GM21529 (cell line): Measurements from ENCODE around the gene ELOVL5.
"Not testable (repeated sequence)": the region's sequence is repeated elsewhere in the genome, so short reads cannot be mapped to it uniquely, and the experiment has no call there.

ENCODE experiments used
- ATAC-seq: cut with Tn5 transposase; IDR thresholded peaks from one replicate; pipeline ENCODE4 v1.9.1; 2021; ENCODE audit not compliant: unreplicated experiment

The ELOVL5 gene

GRCh38 chr6:53348371-53349208, at the start of gene ELOVL5:
ELOVL5 (minus strand) TSS chr6:53348950; CDS start chr6:53295699, 53,251 bp downstream.
- peak; percentile 71 for ATAC-seq

DNA sequence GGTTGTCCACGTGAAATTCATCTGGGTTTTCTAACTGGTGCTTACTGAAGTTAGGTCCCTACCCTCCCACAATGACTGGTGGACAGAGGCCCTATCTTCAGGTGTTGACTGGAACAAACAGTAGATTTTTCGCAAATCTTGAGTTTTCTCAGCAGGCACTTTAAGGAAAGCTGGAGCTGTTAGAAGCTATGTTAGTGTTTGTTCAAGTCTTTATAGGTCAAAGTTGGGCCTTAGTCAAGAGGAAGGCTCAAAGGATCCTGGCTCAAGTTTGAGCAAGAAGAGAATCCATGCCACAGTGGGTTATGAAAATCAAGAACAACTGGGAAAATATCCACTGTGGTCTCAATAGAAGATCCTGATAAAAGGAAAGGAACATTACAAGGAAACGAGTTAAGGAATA, 48.5 kb upstream of the ELOVL5 start:
- no peak for ATAC-seq

- ATAC-seq: no peak
These were observed 47.2 kb upstream of the ELOVL5 start for GRCh38 chr6:53395986-53396385.

DNA sequence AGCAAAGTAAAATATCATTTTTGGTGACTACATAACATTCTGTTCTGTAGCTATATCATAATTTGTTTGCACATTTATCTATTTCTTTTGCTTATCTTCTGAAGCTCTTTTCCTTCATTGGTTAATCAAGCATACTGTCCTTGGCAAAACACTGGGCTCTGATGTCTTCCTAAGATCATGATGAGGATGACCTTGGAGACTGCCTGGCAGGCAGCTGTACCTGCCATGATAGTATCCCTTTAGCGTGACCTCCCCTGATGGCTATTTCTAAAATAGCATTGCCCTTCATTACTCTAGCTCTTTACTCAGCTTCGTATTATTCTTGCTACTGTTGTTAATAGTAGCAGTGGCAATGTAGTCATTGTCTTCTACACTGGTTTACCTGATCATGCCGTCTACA, 46.0 kb upstream of the ELOVL5 start:
- no peak for ATAC-seq

- ATAC-seq: no peak
These were observed 42.4 kb upstream of the ELOVL5 start for GRCh38 chr6:53391170-53391569.

- ATAC-seq: no peak
These were observed 41.3 kb upstream of the ELOVL5 start for GRCh38 chr6:53390010-53390409.

DNA sequence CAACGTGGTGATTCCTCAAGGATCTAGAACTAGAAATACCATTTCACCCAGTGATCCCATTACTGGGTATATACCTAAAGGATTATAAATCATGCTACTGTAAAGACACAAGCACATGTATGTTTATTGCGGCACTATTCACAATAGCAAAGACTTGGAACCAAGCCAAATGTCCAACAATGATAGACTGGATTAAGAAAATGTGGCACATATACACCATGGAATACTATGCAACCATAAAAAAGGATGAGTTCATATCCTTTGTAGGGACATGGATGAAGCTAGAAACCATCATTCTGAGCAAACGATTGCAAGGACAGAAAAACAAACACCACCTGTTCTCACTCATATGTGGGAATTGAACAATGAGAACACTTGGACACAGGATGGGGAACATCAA, 39.9 kb upstream of the ELOVL5 start:
- not testable (repeated sequence) for ATAC-seq

GRCh38 chr6:53382421-53382820, 33.7 kb upstream of the ELOVL5 start:
- no peak for ATAC-seq

DNA sequence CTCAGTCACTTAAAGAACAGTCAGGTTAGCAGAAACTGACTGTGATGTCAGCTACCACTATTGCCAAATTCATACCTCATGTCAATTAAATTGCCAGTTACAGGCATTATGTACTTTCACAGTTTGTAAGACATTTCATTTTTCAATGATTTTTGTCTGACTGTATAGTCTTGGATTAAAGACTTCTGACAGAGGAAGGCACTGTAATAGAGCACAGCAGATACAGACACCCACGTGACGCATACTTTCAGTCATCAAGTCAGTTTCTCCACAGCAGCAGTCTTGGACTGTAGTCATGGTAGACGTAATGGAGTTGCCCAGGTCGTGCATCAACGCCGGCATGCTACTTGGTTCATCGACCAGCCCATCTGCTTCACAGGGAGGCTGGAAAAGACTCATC, 29.5 kb upstream of the ELOVL5 start:
- ATAC-seq: no peak

DNA sequence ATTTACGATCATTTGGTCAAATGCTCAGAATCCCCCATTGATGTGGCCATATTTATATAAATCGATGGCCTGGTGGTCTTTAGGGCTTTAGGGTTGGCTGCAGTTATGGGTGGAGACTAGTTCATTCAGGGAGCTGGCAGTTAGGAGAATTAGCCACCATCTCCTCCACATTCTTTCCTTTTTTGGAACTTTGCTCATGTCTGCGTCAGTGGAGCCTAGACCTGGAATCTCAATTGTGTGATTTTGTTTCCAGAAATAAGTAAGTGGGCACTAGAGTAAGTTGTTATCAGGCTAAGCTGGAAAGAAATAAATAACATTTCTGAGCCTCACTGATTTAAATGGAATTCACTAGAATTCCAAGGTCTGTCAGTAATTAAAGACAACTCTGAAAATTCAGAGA, 29.0 kb upstream of the ELOVL5 start:
- no peak for ATAC-seq

- no peak for ATAC-seq
These were observed 28.5 kb upstream of the ELOVL5 start for GRCh38 chr6:53377289-53377688.

DNA sequence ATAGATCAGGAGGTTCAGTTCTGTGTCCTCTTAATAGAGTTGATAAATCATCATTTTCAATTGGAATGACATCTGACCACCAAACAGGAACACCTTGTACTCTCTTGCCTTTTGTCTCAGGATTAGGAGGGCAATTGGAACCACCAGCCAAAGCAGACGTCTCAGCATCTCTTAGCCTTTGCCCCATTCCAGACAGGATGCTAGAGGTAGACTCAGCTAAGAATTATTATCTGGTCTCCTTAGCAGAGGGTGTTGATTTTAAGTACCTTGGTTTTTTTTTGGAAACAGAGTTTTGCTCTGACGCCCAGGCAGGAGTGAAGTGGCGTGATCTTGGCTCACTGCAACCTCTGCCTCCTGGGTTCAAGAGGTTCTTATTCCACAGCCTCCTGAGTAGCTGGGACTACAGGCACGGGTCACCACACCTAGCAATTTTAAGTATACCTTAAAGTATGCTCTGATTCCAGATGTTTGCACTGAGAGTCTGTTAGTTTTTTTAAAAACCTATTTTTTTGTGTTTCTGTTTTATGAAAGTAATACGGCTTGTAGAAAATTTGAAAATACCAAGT, 28.0 kb upstream of the ELOVL5 start:
- no peak for ATAC-seq

- ATAC-seq: no peak
These were observed 27.1 kb upstream of the ELOVL5 start for GRCh38 chr6:53375847-53376246.

DNA sequence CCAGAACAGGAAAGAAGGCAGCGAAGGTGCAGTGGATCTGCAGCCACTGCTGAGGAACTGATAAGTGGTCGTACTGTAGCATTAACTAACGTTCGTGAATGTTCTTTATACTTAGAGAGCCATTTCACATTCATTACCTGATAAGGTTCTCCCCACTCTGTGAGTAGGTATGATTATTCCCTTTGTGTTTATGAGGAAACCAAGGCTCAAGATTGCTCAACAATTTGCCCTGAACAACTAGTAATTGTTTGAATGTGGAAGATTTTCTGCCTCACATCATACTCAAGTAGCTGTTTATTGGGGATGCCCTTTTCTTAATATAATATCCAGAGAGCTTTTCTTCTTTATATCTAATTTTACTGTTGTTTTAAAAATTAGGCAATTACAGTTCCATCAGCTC, 24.9 kb upstream of the ELOVL5 start:
- ATAC-seq: no peak

DNA sequence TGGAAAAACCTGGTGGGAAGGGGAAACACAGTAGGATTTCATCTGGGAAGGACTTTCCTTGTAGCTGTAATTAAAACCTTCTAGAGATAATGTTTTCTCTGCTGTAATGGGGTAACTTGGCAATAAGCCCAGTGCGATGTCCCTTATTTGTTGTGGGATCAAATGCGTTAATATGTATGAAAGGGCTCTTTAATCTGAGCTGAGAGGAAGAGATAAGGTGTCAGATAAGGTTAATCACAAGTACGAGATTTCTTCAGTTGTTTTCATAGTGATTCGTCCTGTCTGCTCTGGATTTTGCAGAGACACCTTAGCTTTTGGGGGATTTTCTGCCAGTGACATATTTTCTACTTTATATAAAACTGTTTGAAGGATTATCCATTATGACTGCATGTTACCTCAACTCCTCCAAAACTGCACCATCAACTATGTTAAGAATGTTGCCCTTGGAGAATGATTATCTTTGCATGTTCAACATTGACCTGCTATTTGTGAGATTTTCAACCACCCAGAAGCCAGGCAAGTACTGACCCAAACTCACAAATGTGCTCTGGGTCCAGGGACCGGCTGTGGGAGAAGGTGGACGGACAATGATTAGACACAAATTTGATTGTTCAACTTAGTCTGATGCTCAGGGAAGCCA, 21.2 kb upstream of the ELOVL5 start:
- ATAC-seq: no peak

- ATAC-seq: no peak
These were observed 20.3 kb upstream of the ELOVL5 start for GRCh38 chr6:53369051-53369450.

DNA sequence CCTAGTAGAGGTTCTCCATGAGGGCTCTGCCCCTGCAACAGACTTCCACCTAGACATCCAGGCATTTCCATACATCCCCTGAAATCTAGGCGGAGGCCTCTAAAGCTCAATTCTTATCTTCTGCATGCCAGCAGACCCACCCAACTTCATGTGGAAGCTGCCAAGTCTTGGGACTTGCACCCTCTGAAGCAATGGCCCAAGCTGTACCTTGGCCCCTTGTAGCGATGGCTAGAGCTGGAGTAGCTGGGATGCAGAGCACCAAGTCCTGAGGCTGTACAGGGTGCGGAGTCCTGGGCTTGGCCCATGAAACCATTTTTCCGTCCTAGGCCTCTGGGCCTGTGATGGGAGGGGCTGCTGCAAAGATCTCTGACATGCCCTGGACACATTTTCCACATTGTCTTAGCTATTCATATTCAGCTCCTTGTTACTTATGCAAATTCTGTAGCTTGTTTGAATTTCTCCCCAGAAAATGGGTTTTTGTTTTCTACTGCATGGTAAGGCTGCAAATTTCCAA, 17.4 kb upstream of the ELOVL5 start:
- ATAC-seq: no peak

DNA sequence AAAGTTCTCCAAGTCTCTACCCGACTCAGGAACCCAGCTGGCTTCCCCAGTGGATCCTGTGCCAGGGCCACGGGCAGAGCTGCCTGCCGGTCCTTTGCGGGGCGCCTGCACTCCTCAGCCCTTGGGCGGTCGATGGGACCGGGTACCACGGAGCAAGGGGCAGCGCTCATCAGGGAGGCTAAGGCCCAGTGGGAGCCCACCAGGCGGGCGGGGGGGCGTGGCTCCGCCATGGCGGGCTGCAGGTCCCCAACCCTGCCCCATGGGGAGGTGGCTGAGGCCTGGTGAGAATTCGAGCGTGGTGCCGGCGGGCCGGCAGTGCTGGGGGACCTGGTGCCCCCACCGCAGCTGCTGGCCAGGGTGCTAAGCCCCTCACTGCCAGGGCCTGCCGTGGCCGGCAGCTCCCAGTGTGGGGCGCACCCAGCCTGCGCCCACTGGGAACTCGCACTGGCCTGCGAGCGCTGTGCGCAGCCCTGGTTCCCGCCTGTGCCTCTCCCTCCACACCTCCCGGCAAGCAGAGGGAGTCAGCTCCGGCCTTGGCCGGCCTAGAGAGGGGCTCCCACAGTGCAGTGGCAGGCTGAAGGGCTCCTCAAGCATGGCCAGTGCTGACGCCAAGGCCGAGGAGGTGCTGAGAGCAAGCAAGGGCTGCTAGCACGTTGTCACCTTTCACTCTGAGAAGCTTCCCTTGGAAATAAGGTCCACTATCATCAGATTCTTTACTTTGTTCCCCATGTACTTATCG, 14.8 kb upstream of the ELOVL5 start:
- ATAC-seq: no peak

GRCh38 chr6:53361549-53362031, 12.8 kb upstream of the ELOVL5 start:
- ATAC-seq: no peak

DNA sequence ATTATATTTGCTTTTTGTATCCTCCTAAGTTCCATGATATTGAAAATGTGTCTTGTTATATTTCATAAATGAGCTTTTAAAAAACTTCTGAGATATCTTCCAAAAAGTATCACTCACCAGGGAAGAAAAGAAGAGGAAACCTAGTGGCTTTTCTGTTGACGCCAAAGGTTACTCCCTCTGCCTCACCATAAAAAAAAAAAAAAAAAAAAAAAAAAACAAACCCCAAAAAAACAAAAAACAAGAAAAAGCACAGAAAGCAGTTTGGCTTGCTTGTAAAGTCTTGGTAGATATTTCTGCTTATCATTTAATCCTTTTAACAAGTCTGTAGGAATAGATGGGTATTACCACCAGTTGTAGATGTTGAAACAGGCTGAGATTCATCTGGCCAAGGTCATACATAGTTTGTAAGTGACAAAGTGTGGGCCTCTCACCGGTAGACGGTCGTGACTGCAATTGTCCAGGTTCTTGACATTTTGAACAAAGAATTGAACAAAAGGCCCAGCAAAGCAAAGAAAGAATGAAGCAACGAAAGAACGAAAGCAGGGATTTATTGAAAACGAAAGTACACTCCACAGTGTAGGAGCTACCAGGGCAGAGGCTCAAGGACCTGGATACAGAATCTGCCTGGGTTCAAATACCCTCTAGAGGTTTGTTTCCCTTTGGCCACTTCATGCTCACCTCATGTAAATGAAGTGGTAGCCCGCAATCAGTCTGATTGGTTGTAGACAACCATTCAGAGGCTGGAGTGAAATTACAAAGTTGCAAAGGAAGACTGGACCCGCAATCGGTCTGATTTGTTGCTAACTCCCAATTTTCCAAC, 11.6 kb upstream of the ELOVL5 start:
- no peak for ATAC-seq

DNA sequence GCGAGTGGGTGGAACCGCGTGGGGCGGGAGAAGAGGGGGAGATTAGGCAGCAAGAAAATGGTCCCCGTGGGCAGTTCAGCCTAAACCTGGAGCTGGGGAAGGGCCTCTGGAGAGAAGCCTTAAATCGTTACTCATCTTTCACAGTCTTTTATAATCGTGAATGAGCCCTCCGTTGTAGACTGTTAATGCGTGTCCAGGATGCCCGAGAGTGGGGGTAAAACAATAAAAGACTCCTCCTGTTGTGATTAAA, 11.0 kb upstream of the ELOVL5 start:
- peak; percentile 0 for ATAC-seq
